Activated CD8-positive, alpha-beta T cell treated with anti-CD3 and anti-CD28 coated beads for 36 hours (primary cell): Measurements from ENCODE around the gene CADPS. TPM values are rescaled to one million over a fixed set of nuclear protein-coding genes. Genes with fewer than 3 reads are reported as not detected.

ENCODE experiments used
- ATAC-seq: fragments of 200-7000 bp; cut with Tn5 transposase; one replicate; pipeline ENCODE4 v1.10.0; 2021; ENCODE audit warnings: mild to moderate bottlenecking, moderate library complexity
- CTCF ChIA-PET: fragments of 350-600 bp; sonication (Branson Sonifier 250); formaldehyde crosslinking; loops from one replicate; lab custom pipeline; 2021; ENCODE audit warnings: antibody characterized with exemption; lab: Charles Lee
- POLR2A ChIA-PET: fragments of 350-600 bp; sonication (Branson Sonifier 250); formaldehyde crosslinking; loops from one replicate; lab custom pipeline; 2021; ENCODE audit warnings: antibody characterized with exemption; lab: Charles Lee
- DNase-seq: peaks from one replicate; pipeline ENCODE4 v3.0.0-alpha.2; 2020
- H3K27ac Mint-ChIP-seq: one replicate; pipeline ENCODE4 v1.8.0; 2021; ENCODE audit warnings: mild to moderate bottlenecking, mixed read lengths
- H3K27me3 Mint-ChIP-seq: one replicate; pipeline ENCODE4 v1.8.0; 2021; ENCODE audit warnings: mixed read lengths
- H3K36me3 Mint-ChIP-seq: one replicate; pipeline ENCODE4 v1.8.0; 2021; ENCODE audit warnings: low read depth, mixed read lengths
- H3K4me1 Mint-ChIP-seq: one replicate; pipeline ENCODE4 v1.8.0; 2021; ENCODE audit warnings: low read depth, mixed read lengths
- H3K4me3 Mint-ChIP-seq: one replicate; pipeline ENCODE4 v1.8.0; 2021; ENCODE audit warnings: mild to moderate bottlenecking, moderate library complexity, mixed read lengths
- H3K9me3 Mint-ChIP-seq: one replicate; pipeline ENCODE4 v1.8.0; 2021; ENCODE audit warnings: mixed read lengths
- intact Hi-C: fragments of 100-400 bp; cut with micrococcal nuclease; formaldehyde crosslinking; loops from one replicate; pipeline ENCODE4 v1.10.0; 2022
- total RNA-seq, 2 experiments: library from RNA; stranded (reverse); gene quantifications; one replicate each; pipeline ENCODE4 v1.2.3, GENCODE V29; 2021
- TF ChIP-seq, protein P1 (sequence below): fragments of 200-600 bp; IDR thresholded peaks from one replicate; pipeline ENCODE4 v1.8.0; 2022; ENCODE audit warnings: antibody characterized with exemption, mild to moderate bottlenecking

CADPS gene
- total RNA-seq, 2 experiments from 2014 or later, result not detected

DNA sequence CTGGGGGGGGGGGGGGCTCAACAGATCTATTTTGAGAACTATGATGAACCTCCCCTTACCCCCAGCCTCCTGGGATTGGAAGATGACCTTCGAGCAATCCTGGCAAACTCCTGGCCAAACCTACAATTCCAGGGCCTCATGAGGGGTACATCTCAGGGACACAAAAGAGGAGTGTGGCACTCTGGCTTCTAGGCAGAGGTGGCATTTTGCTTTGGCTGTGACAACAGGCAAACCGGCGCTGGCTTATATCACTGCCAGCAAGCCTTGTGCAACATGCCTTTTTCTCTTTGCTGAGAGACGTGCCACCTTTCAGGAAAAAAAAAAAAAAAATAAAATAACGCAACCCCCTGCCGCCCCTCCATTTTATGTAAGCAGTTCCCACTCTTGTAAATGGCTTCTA, 470.1 kb downstream of the CADPS start:
- H3K4me3 Mint-ChIP-seq, result no peak overlapping the region
- H3K36me3 Mint-ChIP-seq, result no peaks in the 10 kb centered on the region
- intact Hi-C loops, result no loop called here
- ATAC-seq (no peak), DNase-seq (no peak)
- CTCF ChIA-PET, result no interaction called here
- no peaks in the 10 kb centered on the region for H3K9me3 Mint-ChIP-seq
- H3K4me1 Mint-ChIP-seq, result no peaks in the 10 kb centered on the region
- TF ChIP-seq, protein P1, sequence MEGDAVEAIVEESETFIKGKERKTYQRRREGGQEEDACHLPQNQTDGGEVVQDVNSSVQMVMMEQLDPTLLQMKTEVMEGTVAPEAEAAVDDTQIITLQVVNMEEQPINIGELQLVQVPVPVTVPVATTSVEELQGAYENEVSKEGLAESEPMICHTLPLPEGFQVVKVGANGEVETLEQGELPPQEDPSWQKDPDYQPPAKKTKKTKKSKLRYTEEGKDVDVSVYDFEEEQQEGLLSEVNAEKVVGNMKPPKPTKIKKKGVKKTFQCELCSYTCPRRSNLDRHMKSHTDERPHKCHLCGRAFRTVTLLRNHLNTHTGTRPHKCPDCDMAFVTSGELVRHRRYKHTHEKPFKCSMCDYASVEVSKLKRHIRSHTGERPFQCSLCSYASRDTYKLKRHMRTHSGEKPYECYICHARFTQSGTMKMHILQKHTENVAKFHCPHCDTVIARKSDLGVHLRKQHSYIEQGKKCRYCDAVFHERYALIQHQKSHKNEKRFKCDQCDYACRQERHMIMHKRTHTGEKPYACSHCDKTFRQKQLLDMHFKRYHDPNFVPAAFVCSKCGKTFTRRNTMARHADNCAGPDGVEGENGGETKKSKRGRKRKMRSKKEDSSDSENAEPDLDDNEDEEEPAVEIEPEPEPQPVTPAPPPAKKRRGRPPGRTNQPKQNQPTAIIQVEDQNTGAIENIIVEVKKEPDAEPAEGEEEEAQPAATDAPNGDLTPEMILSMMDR, result no peak
- peaks cover 2% of the 10 kb centered on the region for H3K27me3 Mint-ChIP-seq
- POLR2A ChIA-PET, result no interaction called here
- H3K27ac Mint-ChIP-seq, result no peak overlapping the region

DNA sequence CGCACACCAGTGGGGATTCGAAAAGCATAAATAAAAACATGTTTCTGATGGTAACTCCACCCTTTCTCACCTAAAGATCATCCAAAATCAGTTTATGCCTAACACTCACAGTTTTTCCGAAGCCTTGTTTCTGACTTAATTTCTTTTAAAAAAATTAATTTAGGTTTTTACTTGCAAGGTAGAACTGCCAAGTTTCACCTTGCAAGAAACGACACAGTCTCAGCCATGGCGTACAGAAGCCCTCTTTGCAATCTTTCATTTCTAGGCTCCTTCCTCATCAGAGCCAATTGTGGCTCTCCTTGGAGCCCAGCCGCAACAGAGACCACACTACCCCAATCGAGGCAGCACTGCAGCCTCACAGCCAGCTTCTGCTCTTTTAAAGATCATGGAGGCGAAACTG, 470.9 kb downstream of the CADPS start:
- ChIA-PET CTCF (no interaction called here), POLR2A (no interaction called here)
- H3K9me3 Mint-ChIP-seq, result no peaks in the 10 kb centered on the region
- no peak overlapping the region for H3K4me3 Mint-ChIP-seq
- H3K27ac Mint-ChIP-seq, result no peak overlapping the region
- ATAC-seq (no peak), DNase-seq (no peak)
- H3K27me3 Mint-ChIP-seq, result peaks cover 2% of the 10 kb centered on the region
- no peaks in the 10 kb centered on the region for H3K36me3 Mint-ChIP-seq
- intact Hi-C loops, result no loop called here
- TF ChIP-seq, protein P1, result no peak
- no peaks in the 10 kb centered on the region for H3K4me1 Mint-ChIP-seq

DNA sequence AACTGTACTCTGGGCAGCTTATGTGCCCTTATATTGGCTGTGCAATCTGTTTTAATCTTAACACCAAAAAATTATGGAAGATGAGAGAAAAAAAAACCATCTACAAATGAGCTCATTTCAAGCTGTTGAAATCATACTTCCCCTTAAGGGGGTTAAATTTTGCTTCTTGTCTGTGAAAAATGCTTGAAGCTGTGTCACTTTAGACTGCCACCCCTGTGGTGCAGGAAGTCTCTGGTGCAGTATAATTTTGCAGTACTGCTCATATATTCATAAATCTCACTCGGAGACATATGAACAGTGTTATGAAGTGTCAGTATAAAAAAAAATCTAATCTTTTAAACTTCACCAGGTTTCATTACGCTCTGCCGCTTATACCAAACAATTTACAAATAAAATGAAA, 471.5 kb downstream of the CADPS start:
- Mint-ChIP-seq H3K4me3 (no peak overlapping the region), H3K27me3 (peaks cover 2% of the 10 kb centered on the region), H3K9me3 (no peaks in the 10 kb centered on the region), H3K4me1 (no peaks in the 10 kb centered on the region), H3K36me3 (no peaks in the 10 kb centered on the region), H3K27ac (no peak overlapping the region)
- intact Hi-C loops, result no loop called here
- ChIA-PET POLR2A (no interaction called here), CTCF (no interaction called here)
- TF ChIP-seq, protein P1, result no peak
- DNase-seq (no peak), ATAC-seq (no peak)

DNA sequence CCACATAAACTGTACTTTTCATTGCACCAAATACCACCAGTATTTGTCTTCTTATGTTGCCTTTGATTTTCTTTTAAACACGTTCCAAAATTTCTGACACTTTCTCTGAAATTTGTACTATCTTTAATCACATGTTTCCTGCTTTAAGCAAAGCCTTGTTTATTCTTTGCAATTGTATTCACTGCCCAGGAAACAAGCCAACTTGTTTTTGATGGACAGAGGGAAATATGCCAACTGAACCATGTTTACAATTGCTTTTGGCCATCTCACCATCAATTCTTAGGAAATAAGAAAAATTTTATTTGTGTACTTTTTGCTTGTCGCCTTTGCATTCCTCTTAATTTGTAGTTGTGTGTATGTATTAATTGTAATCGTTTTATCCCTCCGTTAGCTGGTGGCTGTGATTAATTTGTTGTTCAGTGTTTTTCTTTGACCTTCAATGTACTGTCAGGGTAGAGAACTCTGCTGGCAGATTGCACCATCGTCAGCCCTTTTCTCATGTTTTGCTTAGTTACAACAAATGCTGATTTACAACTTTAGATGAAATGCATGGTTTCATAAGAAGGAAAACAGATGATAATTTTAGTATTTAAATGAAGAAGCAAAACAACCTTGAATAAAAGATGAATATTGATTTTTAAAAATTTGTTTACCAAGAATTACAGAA, 482.5 kb downstream of the CADPS start:
- ATAC-seq, result no peak
- TF ChIP-seq, protein P1, result no peak
- ChIA-PET POLR2A (no interaction called here), CTCF (no interaction called here)
- no peak for DNase-seq
- no peaks in the 10 kb centered on the region for H3K4me1 Mint-ChIP-seq
- H3K27ac Mint-ChIP-seq, result no peak overlapping the region
- peaks cover 1% of the 10 kb centered on the region for H3K9me3 Mint-ChIP-seq
- peaks cover 9% of the 10 kb centered on the region for H3K27me3 Mint-ChIP-seq
- intact Hi-C loops, result no loop called here
- H3K36me3 Mint-ChIP-seq, result no peaks in the 10 kb centered on the region
- H3K4me3 Mint-ChIP-seq, result no peak overlapping the region

DNA sequence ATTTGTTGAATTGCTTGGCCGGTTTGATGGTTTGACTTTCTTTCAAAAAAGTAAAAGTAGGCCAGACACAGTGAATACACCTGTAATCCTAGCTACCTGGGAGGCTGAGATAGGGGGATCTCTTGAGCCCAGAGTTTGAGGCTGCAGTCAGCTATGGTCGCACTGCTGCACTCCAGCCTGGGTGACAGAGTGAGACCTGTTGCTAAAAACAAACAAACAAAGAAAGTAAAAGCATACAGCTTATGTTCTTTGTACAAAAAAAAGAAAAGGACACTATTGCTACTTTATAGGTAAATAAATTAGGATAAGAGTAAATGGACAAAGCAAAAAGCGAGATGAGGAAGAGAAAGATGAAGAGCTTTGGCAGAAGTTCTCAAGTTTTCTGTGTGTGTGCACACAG, 488.0 kb downstream of the CADPS start:
- H3K27ac Mint-ChIP-seq, result no peak overlapping the region
- no peak for DNase-seq
- CTCF ChIA-PET, result no interaction called here
- no peak overlapping the region for H3K4me3 Mint-ChIP-seq
- peaks cover 1% of the 10 kb centered on the region for H3K9me3 Mint-ChIP-seq
- no peaks in the 10 kb centered on the region for H3K36me3 Mint-ChIP-seq
- no peak for ATAC-seq
- POLR2A ChIA-PET, result no interaction called here
- peaks cover 6% of the 10 kb centered on the region for H3K27me3 Mint-ChIP-seq
- TF ChIP-seq, protein P1, result no peak
- H3K4me1 Mint-ChIP-seq, result no peaks in the 10 kb centered on the region
- intact Hi-C loops, result no loop called here
